Activated T-helper 1 cell treated with Interleukin-2 at 50 U/mL for 16 hours (primary cell): ENCODE data around the gene ENG.
A peak's percentile ranks its signal among the peaks of the same experiment; 100 is the strongest.

ENCODE experiments used
- DNase-seq: peaks from one replicate; pipeline ENCODE4 v3.0.0-alpha.2; 2020; ENCODE audit warnings: low read depth

The ENG gene

GRCh38 chr9:127814619-127815511 lies 39.6 kb downstream of the ENG start:
- no peak for DNase-seq

DNA sequence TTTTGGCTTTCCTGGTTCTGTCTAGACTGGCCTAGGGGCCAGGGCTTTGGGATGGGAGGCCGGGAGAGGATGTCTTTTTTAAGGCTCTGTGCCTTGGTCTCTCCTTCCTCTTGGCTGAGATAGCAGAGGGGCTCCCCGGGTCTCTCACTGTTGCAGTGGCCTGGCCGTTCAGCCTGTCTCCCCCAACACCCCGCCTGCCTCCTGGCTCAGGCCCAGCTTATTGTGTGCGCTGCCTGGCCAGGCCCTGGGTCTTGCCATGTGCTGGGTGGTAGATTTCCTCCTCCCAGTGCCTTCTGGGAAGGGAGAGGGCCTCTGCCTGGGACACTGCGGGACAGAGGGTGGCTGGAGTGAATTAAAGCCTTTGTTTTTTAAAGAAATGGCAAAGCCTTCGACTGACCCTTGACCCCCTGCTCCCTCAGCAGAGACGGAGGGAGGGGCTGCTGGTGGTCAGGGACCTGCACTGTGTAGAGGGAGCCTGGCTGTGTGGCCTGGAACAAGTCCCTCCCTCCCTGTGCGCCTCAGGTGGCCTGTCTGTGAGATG lies 40.7 kb downstream of the ENG start:
- DNase-seq: no peak

GRCh38 chr9:127812936-127813675 lies 41.4 kb downstream of the ENG start:
- no peak for DNase-seq

DNA sequence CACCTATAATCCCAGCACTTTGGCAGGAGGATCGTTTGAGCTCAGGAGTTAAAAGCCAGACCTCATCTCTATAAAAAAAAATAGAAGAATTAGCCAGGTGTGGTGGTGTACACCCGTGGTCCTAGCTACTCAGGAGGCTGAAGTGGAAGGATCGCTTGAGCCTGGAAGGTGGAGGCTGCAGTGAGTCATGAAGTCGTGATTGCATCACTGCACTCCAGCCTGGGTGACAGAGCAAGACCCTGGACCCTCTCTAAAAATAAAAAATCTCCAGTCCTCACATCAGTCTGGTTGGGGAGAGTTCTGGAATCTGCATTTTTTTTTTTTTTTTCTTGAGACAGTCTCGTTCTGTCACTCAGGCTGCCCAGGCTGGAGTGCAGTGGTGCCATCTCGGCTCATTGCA lies 42.4 kb downstream of the ENG start:
- DNase-seq: no peak

DNA sequence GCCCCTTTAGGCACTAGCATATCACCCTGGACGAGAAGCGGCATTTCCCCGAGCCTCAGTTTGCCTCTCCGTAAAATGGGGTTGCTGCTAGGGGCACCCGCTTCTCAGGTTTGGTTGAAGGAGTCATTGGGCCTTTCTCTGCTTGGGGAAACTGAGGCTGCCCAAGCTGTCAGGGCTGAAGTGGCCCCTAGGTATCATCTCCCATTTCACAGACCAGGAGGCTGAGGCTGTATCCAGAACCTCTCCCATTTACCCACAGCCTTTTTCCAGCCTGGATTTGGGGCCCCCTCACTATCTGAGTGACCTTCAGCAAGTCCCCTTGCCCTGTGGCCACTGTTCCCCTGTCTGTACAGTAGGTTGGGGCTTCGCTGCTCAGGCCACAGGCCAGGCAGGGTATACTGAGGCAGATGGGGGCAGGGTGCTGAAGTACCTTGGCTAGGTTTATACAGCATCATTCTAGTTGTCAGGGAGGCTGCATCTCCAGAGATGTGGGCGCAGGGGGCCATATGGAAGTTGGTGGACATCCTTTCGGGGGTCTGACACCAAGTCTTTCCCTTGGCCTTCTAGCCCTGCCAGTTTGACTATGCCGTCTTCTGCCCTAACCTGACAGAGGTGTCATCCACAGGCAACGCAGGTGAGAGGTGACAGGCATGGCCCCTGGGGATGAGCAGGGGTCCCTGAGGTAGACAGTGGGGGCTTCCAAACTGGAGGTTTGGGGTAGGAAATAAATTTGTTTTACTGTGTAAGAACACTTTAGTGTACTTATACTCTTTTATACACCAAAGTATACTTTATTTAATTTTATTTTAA lies 43.9 kb downstream of the ENG start:
- DNase-seq: no peak

DNA sequence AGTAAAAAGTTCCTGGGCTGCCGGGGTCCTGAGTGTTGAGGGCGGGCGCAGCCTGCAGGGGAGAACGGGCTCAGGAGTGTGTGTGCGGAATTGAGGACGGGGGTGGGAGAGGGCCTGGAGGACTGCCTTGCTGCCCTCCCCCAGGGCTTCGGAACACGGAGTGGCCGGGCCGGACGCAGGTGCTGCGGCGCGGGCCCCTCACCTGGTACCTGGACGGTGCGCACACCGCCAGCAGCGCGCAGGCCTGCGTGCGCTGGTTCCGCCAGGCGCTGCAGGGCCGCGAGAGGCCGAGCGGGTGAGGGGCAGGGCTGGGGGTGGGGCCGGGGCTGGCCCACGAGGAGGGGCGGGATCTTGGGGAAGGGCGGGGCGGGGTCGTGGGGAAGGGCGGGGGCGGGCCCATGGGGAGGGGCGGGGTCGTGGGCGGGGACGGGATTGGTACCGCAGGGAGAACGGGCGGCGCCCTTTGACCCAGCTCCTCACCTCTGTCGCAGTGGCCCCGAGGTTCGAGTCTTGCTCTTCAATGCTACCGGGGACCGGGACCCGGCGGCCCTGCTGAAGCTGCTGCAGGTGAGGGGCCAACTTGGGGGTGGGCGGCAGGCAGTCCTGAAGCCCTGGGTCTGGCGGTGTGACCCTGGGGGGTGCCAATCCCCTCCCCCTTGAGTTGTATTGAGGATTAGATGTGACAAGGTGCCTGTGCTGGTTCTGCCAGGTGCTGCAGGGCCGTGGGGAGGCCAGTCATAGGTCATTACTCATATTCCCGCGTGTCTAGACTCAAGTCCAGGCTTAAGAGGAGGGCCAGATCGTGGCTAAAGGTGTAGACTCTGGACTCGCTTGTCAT lies 44.7 kb downstream of the ENG start:
- DNase-seq: no peak

DNA sequence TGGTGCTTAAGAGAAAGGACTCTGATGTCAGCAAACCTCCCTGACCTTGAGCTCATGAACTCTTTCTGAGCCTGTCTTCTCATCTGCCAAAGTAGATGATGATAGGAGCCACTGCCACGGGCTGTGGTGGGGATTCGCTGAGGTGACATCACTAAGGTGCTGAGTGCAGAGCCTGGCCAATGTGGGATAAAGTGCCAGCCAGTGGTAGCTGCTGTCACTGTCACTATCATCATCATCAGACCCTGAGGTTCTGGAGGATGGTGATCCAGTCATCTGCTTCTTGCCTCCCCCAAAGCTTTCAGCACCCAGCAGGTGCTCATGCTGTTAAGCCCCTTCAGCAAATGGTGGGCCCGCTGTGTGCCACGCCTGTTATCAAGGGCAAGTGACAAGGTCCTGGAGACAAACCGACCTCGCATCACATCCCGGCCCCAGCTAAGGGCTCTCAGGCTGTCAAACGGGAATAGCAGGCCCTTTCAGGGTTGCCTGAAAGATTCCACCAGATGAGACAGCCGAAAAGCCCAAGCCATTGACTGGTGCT lies 45.4 kb downstream of the ENG start:
- no peak for DNase-seq

DNA sequence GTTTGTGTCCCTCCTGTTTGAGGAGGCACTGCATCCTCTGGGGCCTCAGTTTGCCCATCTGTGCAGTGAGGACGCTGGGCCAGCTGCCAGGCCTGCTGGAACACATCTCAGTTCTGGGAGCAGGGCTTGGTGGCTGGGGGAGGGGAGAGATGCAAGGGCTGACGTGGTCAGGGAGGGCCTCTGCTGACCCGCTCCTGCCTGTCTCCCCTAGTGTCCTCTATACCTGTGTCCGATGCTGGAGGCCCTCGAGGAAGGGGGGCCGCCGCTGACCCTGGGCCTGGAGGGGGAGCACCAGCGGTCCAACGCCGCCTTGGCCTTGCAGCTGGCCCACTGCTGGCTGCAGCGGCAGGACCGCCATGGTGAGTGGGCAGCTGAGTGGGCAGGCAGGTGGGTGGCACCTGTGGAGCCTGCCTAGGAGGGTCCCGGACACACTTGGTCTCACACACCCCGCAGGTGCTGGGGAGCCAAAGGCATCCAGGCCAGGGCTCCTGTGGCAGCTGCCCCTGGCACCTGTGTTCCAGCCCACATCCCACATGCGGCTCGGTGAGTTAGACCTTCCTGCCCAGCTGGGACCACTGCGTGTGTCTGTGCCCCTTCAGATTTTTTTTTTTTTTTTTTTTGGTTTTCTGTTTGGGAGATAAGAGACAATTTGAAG lies 46.0 kb downstream of the ENG start:
- DNase-seq: no peak

DNA sequence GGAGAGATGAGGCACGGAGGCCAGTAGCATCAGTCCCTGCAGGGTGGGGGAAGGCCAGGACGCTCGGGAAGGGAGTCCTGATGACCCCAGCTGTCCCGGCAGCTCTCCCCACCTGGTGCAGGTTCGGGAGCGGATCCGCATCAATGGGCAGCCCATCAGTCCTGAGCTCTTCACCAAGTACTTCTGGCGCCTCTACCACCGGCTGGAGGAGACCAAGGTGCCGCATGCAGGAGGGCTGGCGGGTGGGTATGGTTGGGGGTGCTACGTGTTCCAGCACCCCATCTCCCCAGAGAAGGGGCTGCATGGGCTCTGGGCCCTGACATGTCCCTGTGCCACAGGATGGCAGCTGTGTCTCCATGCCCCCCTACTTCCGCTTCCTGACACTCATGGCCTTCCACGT lies 47.6 kb downstream of the ENG start:
- no peak for DNase-seq

DNA sequence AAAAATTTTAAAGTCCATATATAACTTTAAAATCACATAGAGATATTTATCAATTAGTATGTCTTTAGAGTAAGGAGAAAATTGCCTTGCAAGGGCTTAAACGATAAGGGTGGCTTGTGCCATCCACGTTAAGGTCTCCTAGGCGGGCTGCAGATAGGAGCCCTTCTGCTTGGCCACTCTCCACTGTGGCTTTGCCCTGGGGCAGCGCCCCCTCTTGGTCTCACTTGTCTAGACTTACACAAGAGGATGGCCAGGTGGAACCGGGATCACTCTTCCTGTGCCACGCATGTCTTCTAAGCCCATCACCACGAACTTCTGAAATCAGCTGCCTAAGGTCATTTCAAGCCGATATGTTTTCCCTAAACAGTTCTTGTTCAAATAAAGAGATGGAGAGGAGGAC lies 48.8 kb downstream of the ENG start:
- no peak for DNase-seq

DNA sequence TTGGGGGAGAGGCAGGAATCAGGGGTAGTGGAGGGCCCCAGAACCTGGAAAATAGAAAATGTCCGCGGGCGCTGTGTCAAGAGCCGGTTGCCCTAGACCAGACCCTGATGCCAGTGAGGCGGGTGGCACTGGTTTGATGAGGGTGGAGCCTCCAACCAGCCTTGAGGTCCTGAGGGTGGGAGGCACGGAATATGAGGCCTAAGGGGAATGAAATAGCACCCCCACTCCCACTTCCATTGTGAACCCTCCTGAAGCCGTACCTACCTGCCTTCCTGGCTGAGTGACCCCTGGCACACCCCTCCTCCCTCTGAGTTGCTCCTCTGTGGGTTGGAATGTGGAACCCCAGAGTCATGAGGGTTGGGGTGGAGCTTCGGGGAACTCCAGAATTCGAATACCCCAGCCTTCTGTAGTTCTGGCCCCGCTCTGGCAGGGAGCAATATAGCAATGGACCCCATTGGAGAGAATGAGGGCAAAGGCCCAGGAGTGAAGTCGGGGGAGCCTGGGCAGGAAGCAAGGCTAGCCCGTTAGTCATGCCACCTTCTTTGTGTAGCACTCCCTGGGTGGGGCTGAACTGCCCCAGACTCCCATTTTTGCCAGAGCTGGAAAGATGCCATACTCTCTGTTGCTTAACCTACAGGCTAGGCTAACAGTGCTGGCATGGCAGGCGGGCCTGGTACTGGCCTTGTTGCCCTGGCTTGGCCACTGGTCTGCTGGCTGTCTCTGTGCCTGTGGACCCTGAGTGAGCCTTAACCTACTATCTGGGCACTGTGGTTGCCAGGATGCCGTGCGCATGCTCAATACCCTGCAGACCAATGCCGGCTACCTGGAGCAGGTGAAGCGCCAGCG lies 50.7 kb downstream of the ENG start:
- no peak for DNase-seq

GRCh38 chr9:127802576-127803443 lies 51.6 kb downstream of the ENG start, which contains the start of gene FPGS:
TSS of gene FPGS (plus strand) at chr9:127802882. CDS start at chr9:127802925, 43 bp downstream.
- DNase-seq: peak; percentile 74

GRCh38 chr9:127801955-127802575 lies 52.4 kb downstream of the ENG start:
- no peak for DNase-seq

DNA sequence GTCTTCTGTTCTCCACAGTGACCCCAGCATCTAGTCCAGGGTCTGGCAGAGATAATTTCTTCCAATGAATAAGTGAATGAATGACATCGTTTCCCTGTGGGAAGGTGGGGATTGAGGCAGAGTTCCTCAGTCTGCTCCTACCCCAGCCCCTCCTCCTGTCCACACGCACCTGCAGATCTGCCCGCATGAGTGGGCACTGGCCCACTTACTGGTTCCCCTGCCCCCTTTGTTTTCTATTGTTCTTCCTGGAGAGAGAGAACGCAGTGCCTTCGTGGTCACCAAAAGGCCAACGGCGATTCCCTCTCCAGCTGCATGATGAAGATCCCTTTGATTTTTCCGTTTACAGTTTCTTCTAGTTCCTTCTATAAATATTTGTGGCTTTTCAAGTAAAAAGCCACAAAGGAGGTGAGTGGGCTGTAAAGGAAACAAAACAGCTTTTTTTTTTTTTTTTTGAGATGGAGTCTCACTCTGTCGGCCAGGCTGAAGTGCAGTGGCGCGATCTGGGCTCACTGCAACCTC lies 57.5 kb downstream of the ENG start:
- no peak for DNase-seq

DNA sequence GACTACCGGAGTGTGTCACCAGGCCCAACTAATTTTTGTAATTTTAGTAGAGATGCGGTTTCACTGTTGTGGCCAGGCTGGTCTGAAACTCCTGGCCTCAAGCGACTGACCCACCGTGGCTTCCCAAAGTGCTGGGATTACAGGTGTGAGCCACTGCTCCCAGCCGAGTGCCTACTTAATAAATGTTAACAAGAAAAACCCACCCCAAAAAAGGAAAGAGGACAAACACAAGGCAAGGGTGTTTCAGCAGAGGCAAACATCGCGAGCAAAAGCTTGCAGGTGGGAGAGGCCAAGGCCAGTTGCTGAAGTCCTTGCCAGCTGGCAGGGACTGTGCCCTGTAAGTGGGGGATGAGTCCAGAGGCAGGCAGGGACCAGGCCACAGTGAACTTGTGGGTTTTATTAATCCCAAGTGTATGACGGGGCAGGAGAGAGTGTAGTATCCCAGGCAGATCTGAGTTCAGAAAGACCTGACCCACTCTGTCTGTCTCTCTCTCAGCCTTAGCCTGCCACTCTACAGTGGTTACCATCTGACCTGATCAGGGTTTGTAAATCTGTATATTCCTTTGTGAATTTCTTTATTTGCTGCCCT lies 58.1 kb downstream of the ENG start:
- no peak for DNase-seq

- no peak for DNase-seq
Observed at GRCh38 chr9:127794001-127794791, 60.3 kb downstream of the ENG start.
